ENCODE data around the gene LDLR.
"Not testable (repeated sequence)": the region's sequence is repeated elsewhere in the genome, so short reads cannot be mapped to it uniquely, and the experiment has no call there.

Gene LDLR

GRCh38 chr19:11174336-11174735 is 85.1 kb downstream of the LDLR start:
- no peak for DNase-seq (ENCODE audit: low read depth)

DNA sequence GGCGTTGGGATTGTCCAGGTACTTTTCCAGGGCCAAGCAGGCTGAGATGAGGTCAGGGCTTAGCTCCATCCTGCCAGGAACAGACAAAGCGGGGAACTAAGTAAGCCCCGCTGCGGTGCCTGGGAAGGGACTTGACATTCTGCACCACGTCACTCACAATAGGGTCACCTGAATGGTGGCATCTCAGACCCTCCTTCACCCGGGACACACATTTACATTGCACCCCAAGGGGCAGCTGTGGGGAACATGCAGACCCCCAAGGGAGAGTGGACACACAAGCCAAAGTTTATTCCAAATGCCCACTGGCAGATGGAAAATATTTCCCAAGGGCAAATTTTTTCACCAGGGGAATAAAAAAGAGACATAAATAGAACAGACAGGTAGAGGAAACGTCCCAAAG is 86.7 kb downstream of the LDLR start:
- DNase-seq (ENCODE audit: low read depth) = no peak

DNA sequence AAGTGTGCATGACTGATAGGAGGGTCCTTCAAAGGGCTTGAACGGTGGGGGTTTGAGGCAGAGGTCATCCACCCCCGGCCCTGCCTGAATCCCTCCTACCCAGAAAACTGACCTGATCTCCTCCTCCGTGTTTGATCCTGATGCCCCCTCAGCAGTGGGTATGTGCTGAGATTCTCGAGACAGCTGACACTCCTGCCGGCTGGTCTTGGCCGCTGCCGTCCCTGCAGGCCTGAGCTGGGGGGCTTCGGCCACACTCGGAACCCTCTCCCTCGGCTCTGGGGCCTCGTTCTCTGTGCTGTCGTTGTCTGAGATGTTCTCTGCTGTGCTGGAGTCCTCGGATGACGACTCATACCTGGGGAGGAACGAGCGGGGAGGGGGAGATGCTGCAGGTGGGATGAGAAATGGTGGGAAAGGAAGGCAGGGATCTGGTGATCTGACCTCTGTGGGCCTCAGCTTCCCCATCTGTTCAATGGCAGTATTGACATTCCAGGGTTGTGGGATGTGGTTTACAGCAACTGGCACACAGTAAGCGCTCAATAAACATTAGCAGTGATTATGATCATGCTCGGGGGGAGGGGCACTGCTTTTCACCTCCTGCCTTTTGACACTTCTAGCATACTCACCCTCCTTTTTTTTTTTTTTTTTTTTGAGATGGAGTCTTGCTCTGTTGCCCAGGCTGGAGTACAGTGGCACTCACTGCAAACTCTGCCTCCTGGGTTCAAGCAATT is 87.4 kb downstream of the LDLR start:
- no peak for DNase-seq (ENCODE audit: low read depth)

GRCh38 chr19:11177592-11177991 is 88.3 kb downstream of the LDLR start:
- DNase-seq (ENCODE audit: low read depth) = no peak

GRCh38 chr19:11179145-11179465 is 89.8 kb downstream of the LDLR start:
- DNase-seq (ENCODE audit: low read depth) = not testable (repeated sequence)

- DNase-seq (ENCODE audit: low read depth) = no peak
Measured at GRCh38 chr19:11179716-11180297, 90.5 kb downstream of the LDLR start.

GRCh38 chr19:11180346-11180745 is 91.1 kb downstream of the LDLR start:
- DNase-seq (ENCODE audit: low read depth) = no peak

DNA sequence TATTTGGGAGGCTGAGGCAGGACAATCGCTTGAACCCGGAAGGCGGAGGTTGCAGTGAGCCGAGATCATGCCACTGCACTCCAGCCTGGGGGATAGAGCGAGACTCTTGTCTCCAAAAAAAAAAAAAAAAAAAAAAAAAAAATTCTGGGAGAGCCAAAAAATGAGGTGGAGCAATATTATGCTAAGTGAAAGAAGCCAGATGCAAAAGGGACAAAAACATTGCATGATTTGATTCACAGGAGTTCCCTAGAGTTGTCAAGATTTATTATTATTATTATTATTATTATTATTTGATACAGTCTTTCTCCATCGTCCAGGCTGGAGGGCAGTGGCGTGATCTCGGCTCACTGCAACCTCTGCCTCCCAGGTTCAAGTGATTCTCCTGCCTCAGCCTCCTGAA is 91.7 kb downstream of the LDLR start:
- DNase-seq (ENCODE audit: low read depth) = not testable (repeated sequence)

- no peak for DNase-seq (ENCODE audit: low read depth)
Measured at GRCh38 chr19:11181488-11181887, 92.2 kb downstream of the LDLR start.
